IMR-90 (cell line): ENCODE measurements around the gene MGRN1. TPM values are rescaled to one million over a fixed set of nuclear protein-coding genes. Genes with fewer than 3 reads are reported as not detected.
A peak's percentile ranks its signal among the peaks of the same experiment; 100 is the strongest.

Experiments used
- ATAC-seq: fragments of 200-7000 bp; cut with Tn5 transposase; 2 replicates; pipeline ENCODE4 v1.9.1; 2020; ENCODE audit warnings: low read depth, mild to moderate bottlenecking, moderate library complexity
- BruUV-seq: library from RNA; stranded (reverse); fragments of 400-500 nt; replicated peaks from 2 replicates; lab custom pipeline; 2021; lab: Mats Ljungman, UMichigan
- CTCF ChIA-PET: fragments of 300-600 bp; formaldehyde crosslinking; extraction: SDS; loops from one replicate; lab custom pipeline; 2021; ENCODE audit warnings: antibody characterized with exemption; lab: Yijun Ruan, JAX
- POLR2A ChIA-PET: fragments of 300-600 bp; sonication (Branson Sonifier 250); formaldehyde crosslinking; loops from one replicate; lab custom pipeline; 2022; ENCODE audit warnings: antibody characterized with exemption; ENCODE audit not compliant: unreplicated experiment; lab: Charles Lee
- DNase-seq: peaks from one replicate; pipeline ENCODE4 v3.0.0; 2013
- H2AFZ ChIP-seq: replicated peaks from 2 replicates; pipeline ENCODE3; 2013; ENCODE audit warnings: low read length, mild to moderate bottlenecking; ENCODE audit not compliant: poor library complexity
- H2AK5ac ChIP-seq: 2 replicates; pipeline ENCODE4 v1.6.1; 2013; ENCODE audit warnings: low read depth, low read length, inconsistent platforms
- H2AK9ac ChIP-seq: replicated peaks from 2 replicates; pipeline ENCODE3; 2013; ENCODE audit warnings: mild to moderate bottlenecking, low read depth, low read length, moderate library complexity; ENCODE audit not compliant: poor library complexity
- H2BK120ac ChIP-seq: 2 replicates; pipeline ENCODE4 v1.6.1; 2013; ENCODE audit warnings: low read depth, low read length, inconsistent platforms
- H2BK15ac ChIP-seq: 3 replicates; pipeline ENCODE4 v1.6.1; 2013; ENCODE audit warnings: low read depth, low read length, inconsistent platforms
- H2BK20ac ChIP-seq: 2 replicates; pipeline ENCODE4 v1.6.1; 2013; ENCODE audit warnings: low read depth, mild to moderate bottlenecking, inconsistent platforms, low read length, moderate library complexity
- H2BK5ac ChIP-seq: 2 replicates; pipeline ENCODE4 v1.6.1; 2013; ENCODE audit warnings: mild to moderate bottlenecking, low read depth, low read length, inconsistent platforms; ENCODE audit not compliant: poor library complexity, severe bottlenecking
- H3K14ac ChIP-seq: replicated peaks from 2 replicates; pipeline ENCODE4 v1.6.1; 2013; ENCODE audit warnings: low read depth, low read length, inconsistent platforms
- H3K18ac ChIP-seq: 2 replicates; pipeline ENCODE4 v1.6.1; 2013; ENCODE audit warnings: low read depth, low read length, control low read depth
- H3K23ac ChIP-seq: 2 replicates; pipeline ENCODE4 v1.6.1; 2013; ENCODE audit warnings: low read depth, low read length, inconsistent platforms
- H3K27ac ChIP-seq: 2 replicates; pipeline ENCODE4 v1.5.1; 2013; ENCODE audit warnings: mild to moderate bottlenecking, control low read depth, low read length; ENCODE audit not compliant: insufficient read depth
- H3K27me3 ChIP-seq: 2 replicates; pipeline ENCODE4 v1.6.1; 2013; ENCODE audit warnings: low read length; ENCODE audit not compliant: control insufficient read depth, insufficient read depth
- H3K36me3 ChIP-seq: 2 replicates; pipeline ENCODE4 v1.6.1; 2013; ENCODE audit warnings: low read length, mixed read lengths; ENCODE audit not compliant: control insufficient read depth, insufficient read depth
- H3K4ac ChIP-seq: 2 replicates; pipeline ENCODE4 v1.6.1; 2013; ENCODE audit warnings: low read depth, low read length, inconsistent platforms
- H3K4me1 ChIP-seq: 2 replicates; pipeline ENCODE4 v1.6.1; 2013; ENCODE audit warnings: low read length, mixed read lengths; ENCODE audit not compliant: control insufficient read depth, insufficient read depth
- H3K4me2 ChIP-seq: 2 replicates; pipeline ENCODE4 v1.6.1; 2013; ENCODE audit warnings: low read depth, mild to moderate bottlenecking, control low read depth, low read length, moderate library complexity
- H3K4me3 ChIP-seq: 2 replicates; pipeline ENCODE4 v1.5.1; 2013; ENCODE audit warnings: low read depth, mild to moderate bottlenecking, control low read depth, low read length, moderate library complexity; ENCODE audit not compliant: insufficient read depth
- H3K56ac ChIP-seq: 2 replicates; pipeline ENCODE4 v1.6.1; 2013; ENCODE audit warnings: low read length, inconsistent platforms; ENCODE audit not compliant: insufficient read depth; ENCODE audit errors: extremely low read depth
- H3K79me1 ChIP-seq, 2 experiments: 2 replicates each; pipeline ENCODE4 v1.6.1; 2013; ENCODE audit warnings: low read length in 2 of 2, inconsistent platforms in 1 of 2, low read depth in 1 of 2
- H3K9ac ChIP-seq: 2 replicates; pipeline ENCODE4 v1.6.1; 2013; ENCODE audit warnings: low read depth, low read length, control low read depth
- H3K9me1 ChIP-seq: 2 replicates; pipeline ENCODE4 v1.6.1; 2013; ENCODE audit warnings: low read length, inconsistent platforms; ENCODE audit not compliant: insufficient read depth
- H3K9me3 ChIP-seq: 2 replicates; pipeline ENCODE4 v1.6.1; 2013; ENCODE audit warnings: low read length; ENCODE audit not compliant: control insufficient read depth, insufficient read depth
- H4K20me1 ChIP-seq: 2 replicates; pipeline ENCODE4 v1.6.1; 2013; ENCODE audit warnings: low read length, inconsistent platforms; ENCODE audit not compliant: insufficient read depth
- H4K5ac ChIP-seq: 2 replicates; pipeline ENCODE4 v1.6.1; 2013; ENCODE audit warnings: mild to moderate bottlenecking, low read depth, low read length, control low read depth
- H4K8ac ChIP-seq, 2 experiments: 2 replicates each; pipeline ENCODE4 v1.6.1; 2013; ENCODE audit warnings: low read depth in 2 of 2, low read length in 2 of 2, control low read depth in 1 of 2, inconsistent platforms in 1 of 2
- H4K91ac ChIP-seq: 2 replicates; pipeline ENCODE4 v1.6.1; 2013; ENCODE audit warnings: low read depth, low read length, inconsistent platforms; ENCODE audit not compliant: insufficient read depth
- BHLHE40 ChIP-seq: fragments of 150-350 bp; IDR thresholded peaks from 2 replicates; pipeline ENCODE4 v1.6.1; 2016; ENCODE audit warnings: mild to moderate bottlenecking, low read depth, low read length
- CEBPB ChIP-seq: IDR thresholded peaks from 2 replicates; pipeline ENCODE4 v1.6.1; 2012; ENCODE audit warnings: low read depth, low read length, improper control_type of control experiment
- FOS ChIP-seq: fragments of 150-350 bp; IDR thresholded peaks from 2 replicates; pipeline ENCODE4 v1.6.1; 2016; ENCODE audit warnings: low read depth, low read length
- MAFK ChIP-seq: IDR thresholded peaks from 2 replicates; pipeline ENCODE4 v1.6.1; 2012; ENCODE audit warnings: low read depth, low read length, improper control_type of control experiment
- MAZ ChIP-seq: IDR thresholded peaks from 2 replicates; pipeline ENCODE4 v1.6.1; 2012; ENCODE audit warnings: low read depth, mild to moderate bottlenecking, low read length, improper control_type of control experiment, moderate library complexity, borderline replicate concordance
- MXI1 ChIP-seq: IDR thresholded peaks from 2 replicates; pipeline ENCODE4 v1.6.1; 2012; ENCODE audit warnings: low read depth, mild to moderate bottlenecking, low read length, moderate library complexity, borderline replicate concordance
- NFE2L2 ChIP-seq: fragments of 150-350 bp; IDR thresholded peaks from 2 replicates; pipeline ENCODE4 v1.6.1; 2016; ENCODE audit warnings: low read depth, mild to moderate bottlenecking, low read length
- POLR2A ChIP-seq: IDR thresholded peaks from 2 replicates; pipeline ENCODE4 v1.6.1; 2012; ENCODE audit warnings: mild to moderate bottlenecking, low read depth, low read length
- RAD21 ChIP-seq: IDR thresholded peaks from 2 replicates; pipeline ENCODE4 v1.6.1; 2012; ENCODE audit warnings: low read length, improper control_type of control experiment
- RCOR1 ChIP-seq: IDR thresholded peaks from 2 replicates; pipeline ENCODE4 v1.6.1; 2012; ENCODE audit warnings: mild to moderate bottlenecking, low read length, improper control_type of control experiment; ENCODE audit not compliant: insufficient replicate concordance
- RFX5 ChIP-seq: IDR thresholded peaks from 2 replicates; pipeline ENCODE4 v1.8.0; 2012; ENCODE audit warnings: low read depth, mild to moderate bottlenecking, low read length, moderate library complexity
- SMC3 ChIP-seq: fragments of 150-350 bp; IDR thresholded peaks from 2 replicates; pipeline ENCODE4 v1.6.1; 2016; ENCODE audit warnings: low read depth, mild to moderate bottlenecking, antibody characterized with exemption, low read length, moderate library complexity
- WGBS, 2 experiments: methylation state at CpG; one replicate each; pipeline versions ENCODE4 v1.1.5 to v1.1.7; 2013; ENCODE audit warnings: missing lambda C conversion rate in 2 of 2; ENCODE audit not compliant: insufficient read length in 1 of 2; ENCODE audit errors: extremely low coverage in 2 of 2; 5-methylcytosine and 5-hydroxymethylcytosine counted together
- dilution Hi-C: fragments of 300-500 bp; cut with HindIII; formaldehyde crosslinking; loops from one replicate; pipeline ENCODE4 v1.14.3; 2018; ENCODE audit warnings: low sequenced_read_pairs; ENCODE audit not compliant: unreplicated experiment
- in situ Hi-C: fragments of 300-500 bp; cut with MboI; formaldehyde crosslinking; loops from 3 replicates; pipeline ENCODE4 v1.14.3; 2019; ENCODE audit warnings: low sequenced_read_pairs, inconsistent platforms, mixed read lengths
- intact Hi-C: fragments of 100-400 bp; cut with micrococcal nuclease; formaldehyde crosslinking; loops from 2 replicates; pipeline ENCODE4 v1.10.0; 2022
- polyA plus RNA-seq, 3 experiments: library from polyadenylated mRNA; depleted of rRNA; stranded (reverse); fragments of >200 nt; gene quantifications; 2 replicates each; pipeline ENCODE4 v1.2.3, GENCODE V29; 2012; ENCODE audit warnings: low replicate concordance in 1 of 3
- total RNA-seq: library from RNA; depleted of rRNA; stranded (reverse); fragments of >200 nt; gene quantifications from 2 replicates; pipeline ENCODE4 v1.2.3, GENCODE V29; 2012
- TF ChIP-seq, protein P1 (sequence below): conservative IDR thresholded peaks from 2 replicates; pipeline ENCODE4 v1.5.1; 2012; ENCODE audit warnings: mild to moderate bottlenecking, low read depth, low read length, improper control_type of control experiment
- TF ChIP-seq, protein P2 (sequence below): fragments of 150-350 bp; IDR thresholded peaks from 2 replicates; pipeline ENCODE4 v1.6.1; 2017; ENCODE audit warnings: mild to moderate bottlenecking, antibody characterized with exemption, low read length, low read depth
- TF ChIP-seq, protein P3 (sequence below): fragments of 150-350 bp; IDR thresholded peaks from 2 replicates; pipeline ENCODE4 v1.6.1; 2016; ENCODE audit warnings: low read depth, mild to moderate bottlenecking, low read length, moderate library complexity, borderline replicate concordance

The MGRN1 gene
- total and polyA plus RNA-seq, 2 of the 4 experiments (the other 2 are of a cell fraction), result 11.7 to 32.7 TPM

DNA sequence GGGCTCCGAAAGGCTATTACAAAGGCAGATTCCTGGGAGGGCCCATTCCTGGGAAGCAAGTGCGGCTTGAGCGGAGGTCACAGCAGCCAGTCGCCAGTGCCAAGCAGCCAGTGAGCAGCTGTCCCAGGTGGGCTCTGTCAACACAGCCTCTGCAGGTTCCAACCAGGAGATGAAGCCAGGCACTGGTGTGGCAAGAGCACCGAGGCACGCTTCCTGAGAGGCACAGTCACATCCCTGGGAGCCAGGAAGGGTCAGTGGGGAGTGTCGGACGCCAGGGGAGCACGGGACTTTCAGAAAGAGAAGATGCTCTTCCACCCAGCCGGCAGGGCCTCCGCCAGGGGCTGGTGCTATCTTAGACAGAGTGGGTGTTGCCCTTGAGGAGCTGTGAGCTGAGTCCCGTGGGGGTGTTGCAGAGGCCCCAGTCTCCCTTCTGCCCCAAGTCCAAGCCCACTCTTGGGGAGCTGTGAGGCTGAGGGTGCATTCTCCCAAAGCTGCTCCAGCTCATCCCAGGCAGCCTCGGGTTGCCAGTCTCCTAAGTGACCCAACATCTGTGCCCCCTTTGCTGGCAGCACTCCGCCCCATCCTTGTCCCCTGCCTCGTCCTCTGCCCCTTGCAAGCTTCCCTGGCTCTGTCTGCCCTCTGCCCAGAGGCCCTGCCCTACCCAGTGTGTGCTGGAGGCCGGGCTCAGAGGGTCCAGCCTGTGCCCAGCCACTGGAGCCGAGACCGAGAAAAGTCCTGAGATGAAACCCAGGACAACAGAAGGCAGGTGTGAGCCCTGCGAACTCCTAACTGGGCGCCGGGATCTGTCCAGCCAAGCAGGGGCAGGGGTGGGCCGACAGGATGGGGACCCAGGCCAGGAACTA, 16.6 kb upstream of the MGRN1 start:
- ChIA-PET POLR2A (no interaction called here), CTCF (no interaction called here)
- H4K91ac ChIP-seq, result no peak overlapping the region
- H3K56ac ChIP-seq, result no peak overlapping the region
- H4K20me1 ChIP-seq, result peaks cover 50% of the 10 kb centered on the region
- no peaks in the 10 kb centered on the region for H3K27me3 ChIP-seq
- peaks cover 17% of the 10 kb centered on the region; the same call in 1 of the 2 replicates for H3K4me1 ChIP-seq
- H2BK20ac ChIP-seq, result no peak overlapping the region
- H3K23ac ChIP-seq, result no peak overlapping the region
- dilution Hi-C loops (no loop called here), in situ Hi-C loops (no loop called here), intact Hi-C loops (no loop called here)
- H3K4me2 ChIP-seq, result no peak overlapping the region
- no peak overlapping the region for H2AFZ ChIP-seq
- H4K5ac ChIP-seq, result no peak overlapping the region
- DNase-seq (no peak), ATAC-seq (no peak)
- no peak overlapping the region for H3K27ac ChIP-seq
- no peak overlapping the region for H2BK15ac ChIP-seq
- BruUV-seq, result no TSS peak
- no peak overlapping the region for H4K8ac ChIP-seq
- H3K9me1 ChIP-seq, result peaks cover 3% of the 10 kb centered on the region; the same call in 1 of the 2 replicates
- H3K36me3 ChIP-seq, result peaks cover 24% of the 10 kb centered on the region; the same call in 1 of the 2 replicates
- peak overlapping the region; percentile 65 for H2AK9ac ChIP-seq
- peaks cover 10 to 49% of the 10 kb centered on the region in 2 experiments for H3K79me1 ChIP-seq
- no peak overlapping the region for H3K4ac ChIP-seq
- no peak overlapping the region for H2BK120ac ChIP-seq
- 88% methylated on average over 7 of the region's 22 CpGs; no CpG with 5 or more reads in 1 of the 2 experiments for WGBS, 2 experiments
- H2BK5ac ChIP-seq, result no peak overlapping the region
- H3K9me3 ChIP-seq, result no peaks in the 10 kb centered on the region
- H2AK5ac ChIP-seq, result no peak overlapping the region
- no peak overlapping the region for H3K14ac ChIP-seq
- H3K9ac ChIP-seq, result no peak overlapping the region
- no peak overlapping the region for H3K18ac ChIP-seq
- TF ChIP-seq SMC3 (no peak), MAFK (no peak), RCOR1 (no peak), RFX5 (no peak), POLR2A (no peak), RAD21 (no peak), MAZ (no peak), FOS (no peak), CEBPB (no peak), MXI1 (no peak), BHLHE40 (no peak), NFE2L2 (no peak)
- TF ChIP-seq, protein P1, sequence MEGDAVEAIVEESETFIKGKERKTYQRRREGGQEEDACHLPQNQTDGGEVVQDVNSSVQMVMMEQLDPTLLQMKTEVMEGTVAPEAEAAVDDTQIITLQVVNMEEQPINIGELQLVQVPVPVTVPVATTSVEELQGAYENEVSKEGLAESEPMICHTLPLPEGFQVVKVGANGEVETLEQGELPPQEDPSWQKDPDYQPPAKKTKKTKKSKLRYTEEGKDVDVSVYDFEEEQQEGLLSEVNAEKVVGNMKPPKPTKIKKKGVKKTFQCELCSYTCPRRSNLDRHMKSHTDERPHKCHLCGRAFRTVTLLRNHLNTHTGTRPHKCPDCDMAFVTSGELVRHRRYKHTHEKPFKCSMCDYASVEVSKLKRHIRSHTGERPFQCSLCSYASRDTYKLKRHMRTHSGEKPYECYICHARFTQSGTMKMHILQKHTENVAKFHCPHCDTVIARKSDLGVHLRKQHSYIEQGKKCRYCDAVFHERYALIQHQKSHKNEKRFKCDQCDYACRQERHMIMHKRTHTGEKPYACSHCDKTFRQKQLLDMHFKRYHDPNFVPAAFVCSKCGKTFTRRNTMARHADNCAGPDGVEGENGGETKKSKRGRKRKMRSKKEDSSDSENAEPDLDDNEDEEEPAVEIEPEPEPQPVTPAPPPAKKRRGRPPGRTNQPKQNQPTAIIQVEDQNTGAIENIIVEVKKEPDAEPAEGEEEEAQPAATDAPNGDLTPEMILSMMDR, result no peak
- TF ChIP-seq, protein P2, sequence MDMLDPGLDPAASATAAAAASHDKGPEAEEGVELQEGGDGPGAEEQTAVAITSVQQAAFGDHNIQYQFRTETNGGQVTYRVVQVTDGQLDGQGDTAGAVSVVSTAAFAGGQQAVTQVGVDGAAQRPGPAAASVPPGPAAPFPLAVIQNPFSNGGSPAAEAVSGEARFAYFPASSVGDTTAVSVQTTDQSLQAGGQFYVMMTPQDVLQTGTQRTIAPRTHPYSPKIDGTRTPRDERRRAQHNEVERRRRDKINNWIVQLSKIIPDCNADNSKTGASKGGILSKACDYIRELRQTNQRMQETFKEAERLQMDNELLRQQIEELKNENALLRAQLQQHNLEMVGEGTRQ, result no peak
- TF ChIP-seq, protein P3, sequence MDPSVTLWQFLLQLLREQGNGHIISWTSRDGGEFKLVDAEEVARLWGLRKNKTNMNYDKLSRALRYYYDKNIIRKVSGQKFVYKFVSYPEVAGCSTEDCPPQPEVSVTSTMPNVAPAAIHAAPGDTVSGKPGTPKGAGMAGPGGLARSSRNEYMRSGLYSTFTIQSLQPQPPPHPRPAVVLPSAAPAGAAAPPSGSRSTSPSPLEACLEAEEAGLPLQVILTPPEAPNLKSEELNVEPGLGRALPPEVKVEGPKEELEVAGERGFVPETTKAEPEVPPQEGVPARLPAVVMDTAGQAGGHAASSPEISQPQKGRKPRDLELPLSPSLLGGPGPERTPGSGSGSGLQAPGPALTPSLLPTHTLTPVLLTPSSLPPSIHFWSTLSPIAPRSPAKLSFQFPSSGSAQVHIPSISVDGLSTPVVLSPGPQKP, result no peak
- H3K4me3 ChIP-seq, result no peak overlapping the region
